HG03025 (cell line): Measurements from ENCODE around the gene ITGA4.
A peak's percentile ranks its signal among the peaks of the same experiment; 100 is the strongest.
"Not testable (repeated sequence)": the region's sequence is repeated elsewhere in the genome, so short reads cannot be mapped to it uniquely, and the experiment has no call there.

ENCODE experiments used
- ATAC-seq: cut with Tn5 transposase; IDR thresholded peaks from one replicate; pipeline ENCODE4 v1.9.1; 2021; ENCODE audit warnings: mild to moderate bottlenecking, moderate library complexity; ENCODE audit not compliant: unreplicated experiment, low FRiP score

The ITGA4 gene

GRCh38 chr2:181457121-181457740, at the start of gene ITGA4:
Gene ITGA4, plus strand, starts transcription at chr2:181457386. Its CDS starts 269 bp downstream, at chr2:181457655.
- peak; percentile 83 for ATAC-seq

DNA sequence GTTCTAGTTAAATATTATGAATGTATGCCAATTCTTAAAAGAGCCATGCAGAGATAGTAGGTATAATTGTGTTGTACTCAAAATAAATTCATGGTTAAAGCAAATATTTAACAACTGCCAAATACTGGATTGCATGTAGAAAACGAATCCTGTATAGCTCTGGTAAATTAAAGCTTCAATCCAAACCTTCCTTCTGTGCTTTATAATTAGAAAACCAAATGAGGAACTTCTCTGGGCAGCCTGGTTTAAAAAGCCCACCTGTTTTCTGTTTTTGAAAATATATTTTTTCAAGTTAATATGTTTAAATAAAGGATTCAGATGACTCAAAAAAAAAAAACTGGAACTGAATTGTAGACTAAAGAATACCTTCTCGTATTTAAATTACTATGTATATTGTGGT, 48.3 kb upstream of the ITGA4 start:
- ATAC-seq = no peak

GRCh38 chr2:181411105-181411849, 45.9 kb upstream of the ITGA4 start:
- ATAC-seq = no peak

GRCh38 chr2:181419129-181419855, 37.9 kb upstream of the ITGA4 start:
- ATAC-seq = no peak

GRCh38 chr2:181420259-181421130, 36.7 kb upstream of the ITGA4 start:
- no peak for ATAC-seq

- ATAC-seq = no peak
Observed at GRCh38 chr2:181421131-181421458, 36.1 kb upstream of the ITGA4 start.

DNA sequence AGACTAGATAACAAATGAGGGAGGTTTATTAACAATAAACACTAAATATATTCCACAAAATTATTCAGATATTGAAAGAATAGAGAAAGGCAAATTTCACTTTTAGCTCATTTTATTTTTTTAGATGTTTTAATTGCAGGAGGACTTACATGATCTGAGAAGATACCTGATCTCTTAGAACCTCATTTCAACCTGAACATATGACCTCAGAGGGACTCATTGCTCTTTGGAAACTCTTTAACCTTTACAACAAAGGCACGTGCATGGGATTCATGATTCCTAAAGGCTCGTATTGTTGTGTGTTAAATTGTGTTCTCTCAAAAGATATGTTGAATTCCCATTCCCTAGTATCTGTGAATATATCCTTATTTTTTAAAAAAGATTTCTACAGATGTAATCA, 35.7 kb upstream of the ITGA4 start:
- ATAC-seq = no peak

DNA sequence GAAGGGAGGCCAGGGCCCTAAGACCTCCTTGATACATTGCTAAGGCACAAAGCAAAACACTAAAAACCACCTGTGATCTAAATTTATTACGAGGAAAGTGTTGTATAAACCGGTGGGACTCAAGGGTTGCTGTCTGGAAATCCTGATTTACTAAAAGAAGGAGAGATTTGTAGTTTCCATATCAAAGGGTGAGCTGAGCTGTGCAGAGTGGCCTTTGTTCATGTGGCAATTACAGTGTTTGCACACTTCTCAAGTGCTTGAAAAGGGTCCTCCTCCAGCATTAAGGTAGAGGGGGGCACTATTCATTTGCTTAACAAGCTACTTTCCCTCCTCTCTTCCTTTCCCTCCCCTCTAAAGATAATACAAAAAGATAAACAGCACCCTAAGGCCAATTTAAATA, 30.5 kb upstream of the ITGA4 start:
- ATAC-seq = no peak

GRCh38 chr2:181430406-181431118, 26.6 kb upstream of the ITGA4 start:
- ATAC-seq = no peak

GRCh38 chr2:181431674-181432073, 25.5 kb upstream of the ITGA4 start:
- ATAC-seq = no peak

GRCh38 chr2:181438261-181438660, 18.9 kb upstream of the ITGA4 start:
- ATAC-seq = no peak

DNA sequence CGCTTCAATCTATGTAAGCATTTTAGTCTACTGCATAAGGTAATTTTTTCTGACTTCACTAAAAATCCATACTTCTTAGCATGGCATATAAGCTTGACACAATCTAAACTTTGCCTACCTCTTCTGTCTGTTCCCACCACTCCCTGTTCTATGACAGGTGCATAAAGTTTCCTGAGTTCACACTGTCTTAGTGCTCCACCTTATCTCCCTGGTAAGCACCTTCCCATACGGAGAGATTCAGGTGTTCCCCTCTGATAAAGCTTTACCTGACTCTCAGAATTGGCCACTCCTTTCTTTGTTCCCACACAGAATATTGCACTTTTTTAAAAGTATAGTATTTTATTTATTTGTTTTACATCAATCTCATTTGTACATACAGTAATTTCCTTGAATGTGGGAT, 16.8 kb upstream of the ITGA4 start:
- ATAC-seq = no peak

GRCh38 chr2:181440919-181441318, 16.3 kb upstream of the ITGA4 start:
- ATAC-seq = no peak

GRCh38 chr2:181441670-181442069, 15.5 kb upstream of the ITGA4 start:
- ATAC-seq = no peak

DNA sequence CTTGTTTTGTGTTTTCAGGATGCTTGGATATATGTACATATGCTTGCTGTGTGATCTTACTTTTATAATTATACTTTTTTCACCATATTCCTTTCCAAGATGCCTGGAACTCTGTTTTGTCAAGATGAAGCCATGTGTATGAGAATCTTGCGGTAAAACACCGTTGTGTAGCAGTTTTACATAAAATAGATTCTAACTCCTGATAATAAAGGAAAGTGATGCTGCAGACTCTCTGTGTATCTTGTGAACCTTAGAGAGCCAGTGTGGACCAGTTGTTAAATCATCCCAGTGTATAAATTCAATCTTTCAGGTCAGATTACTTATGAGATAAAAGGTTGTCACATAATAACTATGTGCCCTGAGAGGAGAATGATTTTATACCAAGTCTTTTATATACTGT, 12.5 kb upstream of the ITGA4 start:
- ATAC-seq = no peak

DNA sequence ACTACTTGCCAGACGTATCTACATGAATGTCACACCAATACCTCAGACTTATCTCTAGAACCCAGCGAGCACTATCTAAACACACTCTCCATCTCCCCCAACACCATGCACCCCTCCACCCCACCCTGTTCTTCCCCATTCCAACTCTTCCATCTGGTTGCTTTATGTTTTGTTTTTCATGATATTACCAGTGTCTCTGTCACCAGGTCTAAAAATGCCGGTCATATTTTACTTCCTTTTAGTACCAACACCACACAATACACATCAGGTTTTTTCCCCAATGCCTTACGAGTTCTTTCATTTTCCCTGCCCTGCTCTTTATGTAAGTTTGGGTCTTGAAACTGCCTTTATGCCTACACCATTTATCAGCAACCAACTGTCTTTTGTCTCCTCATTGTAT, 10.2 kb upstream of the ITGA4 start:
- ATAC-seq = no peak

GRCh38 chr2:181449278-181449677, 7.9 kb upstream of the ITGA4 start:
- ATAC-seq = not testable (repeated sequence)

- no peak for ATAC-seq
Observed at GRCh38 chr2:181454686-181455450, 2.3 kb upstream of the ITGA4 start.

- ATAC-seq = peak; percentile 75
Observed at GRCh38 chr2:181456660-181457120, 496 bp upstream of the ITGA4 start.
